T-helper 2 cell (primary cell): ENCODE results near the gene CD83.
A peak's percentile ranks its signal among the peaks of the same experiment; 100 is the strongest.
"Not testable (repeated sequence)": the region's sequence is repeated elsewhere in the genome, so short reads cannot be mapped to it uniquely, and the experiment has no call there.

Experiments used
- DNase-seq, 5 experiments: peaks; one replicate each; pipeline versions ENCODE4 v3.0.0 to v3.0.0-alpha.2; 2012 to 2022
- total RNA-seq, 2 donors: gene quantifications; one replicate each; lab custom pipeline; 2026; lab: John Stamatoyannopoulos, UW

The CD83 gene
- 81.0 to 183 reads per million in 2 donors for total RNA-seq

- peak; percentile 56 to 92 (median 84) for DNase-seq
Measured at GRCh38 chr6:14117158-14118090, at the start of gene CD83. CD83 (plus strand) TSS chr6:14117772; CDS start chr6:14117812, 40 bp downstream.

DNA sequence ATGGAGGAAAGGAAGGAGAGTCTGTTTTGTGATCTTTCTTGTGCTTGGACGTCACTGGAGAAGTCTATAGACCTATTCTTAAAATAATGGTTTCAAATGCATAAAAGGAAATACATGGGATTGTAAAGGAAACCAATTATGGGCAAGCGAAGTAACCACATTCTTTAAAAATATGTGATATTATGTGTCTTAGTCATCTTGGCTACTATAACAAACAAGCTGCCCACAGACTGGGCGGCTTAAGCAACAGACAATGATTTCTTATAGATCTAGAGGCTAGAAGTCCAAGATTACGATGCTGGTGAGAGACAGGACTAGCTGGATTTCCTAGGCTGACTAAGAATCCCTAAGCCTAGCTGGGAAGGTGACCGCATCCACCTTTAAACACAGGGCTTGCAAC is 49.4 kb upstream of the CD83 start:
- peak in 1 of 5 experiments; percentile 19 for DNase-seq

- no peak for DNase-seq
Measured at GRCh38 chr6:14068623-14069022, 48.9 kb upstream of the CD83 start.

- no peak for DNase-seq
Measured at GRCh38 chr6:14070457-14070856, 47.1 kb upstream of the CD83 start.

- no peak for DNase-seq
Measured at GRCh38 chr6:14072084-14072483, 45.5 kb upstream of the CD83 start.

DNA sequence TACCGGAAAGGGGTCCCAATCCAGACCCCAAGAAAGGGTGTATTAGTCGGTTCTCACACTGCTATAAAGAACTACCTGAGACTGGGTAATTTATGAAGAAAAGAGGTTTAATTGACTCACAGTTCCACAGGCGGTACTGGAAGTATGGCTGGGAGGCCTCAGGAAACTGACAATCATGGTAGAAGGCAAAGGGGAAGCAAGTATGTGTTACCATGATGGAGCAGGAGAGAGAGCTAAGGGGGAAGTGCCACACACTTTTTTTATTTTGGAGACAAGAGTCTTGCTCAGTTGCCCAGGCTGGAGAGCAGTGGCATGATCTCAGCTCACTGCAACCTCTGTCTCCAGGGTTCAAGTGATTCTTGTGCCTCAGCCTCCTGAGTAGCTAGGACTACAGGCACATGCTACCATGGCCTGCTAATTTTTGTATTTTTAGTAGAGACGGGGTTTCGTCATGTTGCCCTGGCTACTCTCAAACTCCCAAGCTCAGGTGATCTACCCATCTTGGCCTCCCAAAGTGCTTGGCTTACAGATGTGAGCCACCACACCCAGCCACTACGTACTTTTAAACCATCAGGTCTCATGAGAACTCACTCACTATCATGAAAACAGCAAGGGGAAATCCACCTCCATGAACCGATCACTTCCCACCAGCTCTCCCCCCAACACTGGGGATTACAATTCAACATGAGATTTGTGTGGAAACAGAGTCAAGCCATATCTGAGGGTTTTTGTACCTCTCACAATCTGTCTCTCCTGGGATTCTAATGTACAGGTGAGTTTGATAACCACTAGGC is 43.8 kb upstream of the CD83 start:
- DNase-seq = not testable (repeated sequence)

GRCh38 chr6:14074476-14075094 is 43.0 kb upstream of the CD83 start:
- DNase-seq = peak in 1 of 5 experiments; percentile 27

DNA sequence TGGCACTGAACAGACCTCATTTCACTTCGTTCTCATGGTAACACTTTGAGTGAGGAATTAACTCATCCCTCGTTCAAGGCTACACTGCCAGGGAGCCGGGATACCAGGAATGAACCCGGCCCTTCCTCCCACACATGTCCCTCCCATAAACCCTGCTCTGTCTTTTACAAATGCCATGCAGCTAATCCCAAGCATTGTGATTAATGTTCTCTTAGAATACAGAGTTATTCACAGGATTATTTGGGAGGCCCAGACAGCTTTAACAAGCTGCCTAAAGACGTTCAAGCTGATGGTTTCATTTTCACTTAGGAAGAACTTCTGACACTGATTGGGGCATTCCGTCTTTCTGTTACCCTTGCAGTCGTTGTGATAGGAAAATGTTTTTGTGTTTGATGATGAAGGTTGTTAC is 42.5 kb upstream of the CD83 start:
- peak in 2 of 5 experiments; percentile 32 to 85 for DNase-seq

DNA sequence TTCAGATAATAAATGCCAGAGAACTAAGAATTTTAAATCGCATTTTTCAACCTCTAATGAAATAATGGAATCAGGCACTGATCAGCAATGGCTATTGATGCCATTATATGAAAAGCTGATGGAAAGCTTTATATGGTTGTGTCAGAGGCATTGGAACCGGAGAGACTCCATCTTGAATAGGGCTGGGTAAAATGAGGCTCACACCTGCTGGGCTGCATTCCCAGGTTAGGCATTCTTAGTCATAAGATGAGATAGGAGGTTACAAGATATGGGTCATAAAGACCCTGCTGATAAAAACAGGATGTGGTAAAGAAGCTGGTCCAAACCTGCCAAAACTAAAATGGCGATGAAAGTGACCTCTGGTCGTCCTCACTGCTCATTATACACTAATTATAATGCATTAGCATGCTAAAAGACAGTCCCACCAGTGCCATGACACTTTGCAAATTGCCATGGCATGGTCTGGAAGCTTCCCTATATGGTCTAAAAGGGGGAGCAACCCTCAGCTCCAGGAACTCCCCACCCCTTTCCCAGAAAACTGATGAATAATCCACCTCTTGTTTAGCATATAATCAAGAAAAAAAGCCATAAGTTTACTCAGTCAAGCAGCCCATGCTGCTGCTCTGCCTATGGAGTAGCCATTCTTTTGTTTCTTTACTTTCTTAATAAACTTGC is 40.2 kb upstream of the CD83 start:
- peak in 1 of 5 experiments; percentile 20 for DNase-seq

DNA sequence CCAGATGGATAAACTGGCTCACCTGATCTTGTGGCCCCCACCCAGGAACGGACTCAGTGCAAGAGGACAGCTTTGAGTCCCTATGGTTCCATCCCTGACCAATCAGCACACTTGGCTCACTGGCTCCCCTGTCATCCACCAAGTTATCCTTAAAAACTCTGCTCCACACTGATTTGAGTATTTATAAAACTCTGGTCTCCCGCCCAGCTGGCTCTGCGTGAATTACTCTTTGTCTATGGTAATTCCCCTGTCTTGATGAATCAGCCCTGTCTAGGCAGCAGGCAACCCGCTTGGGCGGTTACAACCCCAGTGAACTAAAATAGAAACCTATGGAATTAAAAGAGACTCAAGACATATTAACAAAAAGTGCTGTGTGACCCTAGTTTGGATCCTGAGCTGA is 38.1 kb upstream of the CD83 start:
- DNase-seq = no peak

- DNase-seq = no peak
Measured at GRCh38 chr6:14079971-14080370, 37.6 kb upstream of the CD83 start.

- no peak for DNase-seq
Measured at GRCh38 chr6:14081126-14081525, 36.4 kb upstream of the CD83 start.

DNA sequence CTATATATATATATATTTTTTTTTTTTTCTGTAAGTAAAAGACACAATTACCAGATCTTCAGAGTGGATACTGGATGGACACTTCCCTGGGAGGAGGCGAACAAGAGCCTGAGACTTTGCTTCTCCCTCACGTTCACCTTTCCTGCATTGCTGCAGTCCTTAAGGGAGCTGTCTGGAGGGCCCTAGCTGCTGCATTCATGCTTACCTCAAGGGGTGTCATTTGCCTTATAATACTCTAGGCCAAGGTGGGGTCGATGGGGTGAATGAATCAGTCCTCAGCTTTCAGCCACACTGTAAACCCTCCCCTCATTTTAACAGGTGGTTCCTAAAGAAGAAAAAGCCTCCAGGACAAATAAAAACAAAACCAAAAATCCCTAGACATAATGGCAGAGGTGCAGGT is 34.8 kb upstream of the CD83 start:
- DNase-seq = no peak

- peak in 1 of 5 experiments; percentile 16 for DNase-seq
Measured at GRCh38 chr6:14083262-14083661, 34.3 kb upstream of the CD83 start.

DNA sequence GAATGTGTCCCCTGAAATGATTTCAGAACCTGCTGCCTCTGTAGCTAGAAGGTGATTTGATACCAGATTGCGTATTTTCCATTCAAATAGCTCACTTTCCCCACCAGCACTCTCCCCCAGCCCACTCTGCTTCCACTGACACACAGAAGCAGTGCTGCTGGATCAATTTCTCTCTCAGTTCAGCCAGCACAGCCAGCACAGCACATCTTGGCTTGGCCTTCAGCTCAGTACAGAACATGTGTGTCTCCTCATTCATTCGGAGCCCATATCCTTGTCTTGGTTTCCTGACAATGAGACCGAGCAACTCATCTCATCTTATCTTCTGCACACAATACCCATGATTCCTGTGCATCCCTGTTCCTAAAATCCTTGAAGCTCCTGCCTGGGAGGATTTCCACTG is 33.8 kb upstream of the CD83 start:
- DNase-seq = no peak

DNA sequence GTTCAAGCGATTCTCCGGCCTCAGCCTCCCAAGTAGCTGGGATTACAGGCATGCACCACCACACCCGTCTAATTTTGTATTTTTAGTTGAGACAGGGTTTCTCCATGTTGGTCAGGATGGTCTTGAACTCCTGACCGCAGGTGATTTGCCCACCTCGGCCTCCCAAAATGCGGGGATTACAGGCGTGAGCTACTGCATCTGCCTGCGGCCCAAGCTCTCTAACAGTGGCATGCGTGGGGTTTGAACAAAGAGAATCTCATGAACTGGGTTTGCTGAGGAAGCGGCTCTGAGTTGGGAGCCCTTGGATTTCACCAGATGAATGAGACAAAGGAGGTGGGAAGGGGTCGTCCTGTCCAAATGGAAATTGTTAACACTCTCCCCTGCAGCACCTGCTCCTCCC is 33.2 kb upstream of the CD83 start:
- no peak for DNase-seq

DNA sequence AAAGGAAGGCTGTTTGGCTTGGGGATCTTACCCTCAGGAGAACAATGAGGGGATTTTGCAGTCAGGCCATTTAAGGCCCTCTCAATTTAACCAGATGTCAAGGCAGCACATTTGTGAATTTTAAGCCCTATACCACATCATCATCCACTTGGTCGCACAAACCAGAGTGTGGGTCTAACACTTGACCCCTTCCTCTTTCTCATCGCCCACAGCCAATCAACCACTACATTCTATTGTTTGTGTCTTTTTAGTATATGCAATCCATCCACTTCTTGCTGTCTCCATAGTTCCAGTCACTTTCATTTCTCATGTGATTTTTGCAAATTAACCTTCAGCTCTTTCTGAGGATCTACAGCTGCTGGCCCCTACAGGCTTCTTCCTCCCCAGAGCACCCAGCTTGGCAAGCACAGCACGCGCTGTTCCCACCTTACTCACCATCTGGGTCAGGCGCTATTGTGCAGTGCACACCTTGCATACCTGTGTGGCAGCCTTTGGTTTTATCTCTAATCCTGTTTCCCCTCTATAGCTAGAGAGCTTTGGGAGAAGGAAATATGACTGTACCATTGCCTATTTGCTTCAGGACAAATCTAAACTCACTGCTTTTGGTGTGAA is 32.3 kb upstream of the CD83 start:
- DNase-seq = no peak

DNA sequence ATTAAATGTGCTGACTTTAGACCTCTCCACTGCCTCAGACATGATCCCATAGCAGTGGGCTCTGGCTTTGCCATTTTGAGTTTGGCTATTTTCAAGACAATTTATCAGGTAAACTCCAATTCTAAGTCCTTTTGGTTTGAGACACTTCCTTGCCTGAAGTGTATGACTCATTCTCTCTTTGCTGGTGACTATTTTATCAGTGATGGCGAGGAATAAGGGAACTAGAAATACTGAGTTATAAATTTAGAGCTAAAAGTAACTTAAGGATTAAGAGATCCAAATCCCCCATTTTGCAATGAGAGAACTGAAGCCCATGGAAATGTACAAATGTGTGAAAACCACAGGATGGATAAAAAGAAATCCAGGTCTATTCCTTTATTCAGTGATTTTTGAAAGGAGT is 30.9 kb upstream of the CD83 start:
- no peak for DNase-seq

- no peak for DNase-seq
Measured at GRCh38 chr6:14088600-14089192, 28.9 kb upstream of the CD83 start.

- no peak for DNase-seq
Measured at GRCh38 chr6:14089224-14089623, 28.3 kb upstream of the CD83 start.

DNA sequence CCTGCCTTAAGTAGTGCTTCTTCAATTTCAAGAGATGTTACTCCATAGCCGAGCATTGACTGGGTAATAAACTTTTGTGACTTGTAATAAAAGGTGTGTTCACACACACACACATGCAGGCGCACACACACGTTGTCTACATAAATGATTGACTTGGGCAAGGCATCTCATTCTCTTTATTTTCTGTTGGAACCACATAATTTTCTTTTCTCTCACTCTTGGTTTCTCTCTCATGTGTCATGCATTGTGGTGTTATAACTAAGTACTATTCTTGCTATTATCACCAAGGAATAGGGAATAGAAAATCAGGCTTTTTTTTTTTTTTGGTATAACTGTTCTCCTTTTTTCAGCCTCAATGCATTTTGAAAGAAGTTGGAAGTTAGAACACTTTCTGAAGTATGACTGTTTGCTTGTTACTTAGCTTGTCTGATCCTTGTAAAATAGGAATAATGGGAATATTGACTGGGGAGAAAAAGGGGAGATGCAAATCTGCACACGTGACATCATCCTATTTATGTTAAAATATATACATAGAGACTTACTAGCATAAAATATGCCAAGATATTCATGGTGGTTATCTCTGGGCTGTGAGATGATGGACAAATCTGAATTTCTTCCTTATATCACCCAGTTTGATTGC is 26.1 kb upstream of the CD83 start:
- DNase-seq = no peak
